ENCODE data around the gene OR6C68. TPM values are rescaled to one million over a fixed set of nuclear protein-coding genes. Genes with fewer than 3 reads are reported as not detected.

Gene OR6C68
- total and polyA plus RNA-seq, 2 donors (not counting 1 experiment from before 2014, with no cell fraction given) = not detected

DNA sequence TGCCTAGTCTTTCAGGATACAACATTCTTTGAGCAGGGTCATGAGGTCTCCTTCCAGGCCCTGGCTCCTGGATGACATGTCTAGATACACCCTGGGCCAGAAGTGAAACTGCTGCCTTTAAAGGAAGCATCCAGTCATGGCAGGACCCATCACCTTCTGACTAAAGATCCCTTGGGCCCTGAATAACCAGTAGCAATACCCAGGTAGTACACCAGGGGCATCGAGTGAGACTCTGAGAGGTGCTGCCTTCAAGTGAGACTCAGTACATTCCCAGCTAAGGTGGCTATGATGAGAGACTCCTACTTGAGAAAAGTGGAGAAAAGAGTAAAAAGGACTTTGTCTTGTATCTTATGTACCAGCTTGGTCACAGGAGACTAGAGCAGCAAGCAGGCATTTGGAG is 23.5 kb downstream of the OR6C68 start:
- H3K4me1 ChIP-seq (ENCODE audit: control insufficient read depth, extremely low read depth, insufficient read depth, low read length) = no peaks in the 10 kb centered on the region
- no peaks in the 10 kb centered on the region for H4K20me1 ChIP-seq (ENCODE audit: control insufficient read depth, extremely low read depth, insufficient read depth, low read length)
- DNase-seq (ENCODE audit: low read depth in 2 of 2) = no peak
- no peak overlapping the region for H3K9ac ChIP-seq (ENCODE audit: insufficient read depth, low read length)
- H3K27me3 ChIP-seq (ENCODE audit: control insufficient read depth, insufficient read depth, low read length) = no peaks in the 10 kb centered on the region
- H3K9me3 ChIP-seq (ENCODE audit: control insufficient read depth, insufficient read depth, low read depth, low read length) = no peaks in the 10 kb centered on the region
- no peak for TF ChIP-seq EZH2 (IDR thresholded peaks at IDR 0.05; ENCODE audit: low read length, missing control alignments)
- H2AFZ ChIP-seq (ENCODE audit: low read length) = no peak overlapping the region
- no peak overlapping the region for H3K27ac ChIP-seq (ENCODE audit: insufficient read depth, low read length)
- no peak overlapping the region for H3K4me3 ChIP-seq (replicated peaks in 1 of 4; ENCODE audit: control extremely low read depth in 1 of 4, insufficient read depth in 1 of 4, low read depth in 3 of 4, low read length in 4 of 4)
- H3K79me2 ChIP-seq (ENCODE audit: control insufficient read depth, insufficient read depth, low read length) = no peaks in the 10 kb centered on the region
- no peak overlapping the region for H3K4me2 ChIP-seq (ENCODE audit: extremely low read depth, insufficient read depth, low read length)
- no peaks in the 10 kb centered on the region for H3K36me3 ChIP-seq (ENCODE audit: control insufficient read depth, insufficient read depth, low read length)

GRCh38 chr12:55516391-55516790 is 24.2 kb downstream of the OR6C68 start:
- no peaks in the 10 kb centered on the region for H3K9me3 ChIP-seq (ENCODE audit: control insufficient read depth, insufficient read depth, low read depth, low read length)
- DNase-seq (ENCODE audit: low read depth in 2 of 2) = no peak
- H3K4me3 ChIP-seq (replicated peaks in 1 of 4; ENCODE audit: control extremely low read depth in 1 of 4, insufficient read depth in 1 of 4, low read depth in 3 of 4, low read length in 4 of 4) = no peak overlapping the region
- TF ChIP-seq, protein P1, sequence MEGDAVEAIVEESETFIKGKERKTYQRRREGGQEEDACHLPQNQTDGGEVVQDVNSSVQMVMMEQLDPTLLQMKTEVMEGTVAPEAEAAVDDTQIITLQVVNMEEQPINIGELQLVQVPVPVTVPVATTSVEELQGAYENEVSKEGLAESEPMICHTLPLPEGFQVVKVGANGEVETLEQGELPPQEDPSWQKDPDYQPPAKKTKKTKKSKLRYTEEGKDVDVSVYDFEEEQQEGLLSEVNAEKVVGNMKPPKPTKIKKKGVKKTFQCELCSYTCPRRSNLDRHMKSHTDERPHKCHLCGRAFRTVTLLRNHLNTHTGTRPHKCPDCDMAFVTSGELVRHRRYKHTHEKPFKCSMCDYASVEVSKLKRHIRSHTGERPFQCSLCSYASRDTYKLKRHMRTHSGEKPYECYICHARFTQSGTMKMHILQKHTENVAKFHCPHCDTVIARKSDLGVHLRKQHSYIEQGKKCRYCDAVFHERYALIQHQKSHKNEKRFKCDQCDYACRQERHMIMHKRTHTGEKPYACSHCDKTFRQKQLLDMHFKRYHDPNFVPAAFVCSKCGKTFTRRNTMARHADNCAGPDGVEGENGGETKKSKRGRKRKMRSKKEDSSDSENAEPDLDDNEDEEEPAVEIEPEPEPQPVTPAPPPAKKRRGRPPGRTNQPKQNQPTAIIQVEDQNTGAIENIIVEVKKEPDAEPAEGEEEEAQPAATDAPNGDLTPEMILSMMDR (conservative IDR thresholded peaks at IDR 0.05 in 1 of 2, IDR thresholded peaks at IDR 0.05 in 1 of 2; ENCODE audit: low read depth in 1 of 2, low read length in 2 of 2) = no peak
- TF ChIP-seq EZH2 (IDR thresholded peaks at IDR 0.05; ENCODE audit: low read length, missing control alignments) = no peak
- no peaks in the 10 kb centered on the region for H3K36me3 ChIP-seq (ENCODE audit: control insufficient read depth, insufficient read depth, low read length)
- H3K9ac ChIP-seq (ENCODE audit: insufficient read depth, low read length) = no peak overlapping the region
- H3K27ac ChIP-seq (ENCODE audit: insufficient read depth, low read length) = no peak overlapping the region
- no peaks in the 10 kb centered on the region for H4K20me1 ChIP-seq (ENCODE audit: control insufficient read depth, extremely low read depth, insufficient read depth, low read length)
- no peak overlapping the region for H2AFZ ChIP-seq (ENCODE audit: low read length)
- H3K4me2 ChIP-seq (ENCODE audit: extremely low read depth, insufficient read depth, low read length) = no peak overlapping the region
- no peaks in the 10 kb centered on the region for H3K27me3 ChIP-seq (ENCODE audit: control insufficient read depth, insufficient read depth, low read length)
- no peaks in the 10 kb centered on the region for H3K4me1 ChIP-seq (ENCODE audit: control insufficient read depth, extremely low read depth, insufficient read depth, low read length)
- H3K79me2 ChIP-seq (ENCODE audit: control insufficient read depth, insufficient read depth, low read length) = no peaks in the 10 kb centered on the region

Other genes starting within 250 kb of the OR6C68 start
- gene OR6C74, start 247.8 kb upstream of the OR6C68 start, total RNA-seq = not detected in 2 replicates
- not detected in 2 replicates for gene OR6C74, start 247.8 kb upstream of the OR6C68 start, polyA plus RNA-seq
- not detected in 2 replicates for gene OR6C6, start 195.8 kb upstream of the OR6C68 start, total RNA-seq
- gene OR6C6, start 195.8 kb upstream of the OR6C68 start, polyA plus RNA-seq = not detected in 2 replicates
- not detected in 2 replicates for gene OR6C1, start 178.0 kb upstream of the OR6C68 start, total RNA-seq
- not detected in 2 replicates for gene OR6C1, start 178.0 kb upstream of the OR6C68 start, polyA plus RNA-seq
- gene OR6C3, start 161.6 kb upstream of the OR6C68 start, total RNA-seq = not detected in 2 replicates
- not detected in 2 replicates for gene OR6C3, start 161.6 kb upstream of the OR6C68 start, polyA plus RNA-seq
- gene OR6C75, start 129.4 kb upstream of the OR6C68 start, total RNA-seq = not detected in 2 replicates
- not detected in 2 replicates for gene OR6C75, start 129.4 kb upstream of the OR6C68 start, polyA plus RNA-seq
- gene OR6C65, start 91.8 kb upstream of the OR6C68 start, total RNA-seq = not detected in 2 replicates
- gene OR6C65, start 91.8 kb upstream of the OR6C68 start, polyA plus RNA-seq = not detected in 2 replicates
- gene OR6C76, start 66.1 kb upstream of the OR6C68 start, total RNA-seq = not detected in 2 replicates
- gene OR6C76, start 66.1 kb upstream of the OR6C68 start, polyA plus RNA-seq = not detected in 2 replicates
- gene OR6C2, start 48.3 kb upstream of the OR6C68 start, total RNA-seq = not detected in 2 replicates
- not detected in 2 replicates for gene OR6C2, start 48.3 kb upstream of the OR6C68 start, polyA plus RNA-seq
- not detected in 2 replicates for gene OR6C70, start 22.2 kb upstream of the OR6C68 start, total RNA-seq
- gene OR6C70, start 22.2 kb upstream of the OR6C68 start, polyA plus RNA-seq = not detected in 2 replicates
- gene OR6C4, start 57.2 kb downstream of the OR6C68 start, total RNA-seq = under 0.01 TPM in 1 of 2 replicates, not detected in the other
- gene OR6C4, start 57.2 kb downstream of the OR6C68 start, polyA plus RNA-seq = not detected in 2 replicates
- not detected in 2 replicates for gene OR2AP1, start 80.1 kb downstream of the OR6C68 start, total RNA-seq
- not detected in 2 replicates for gene OR2AP1, start 80.1 kb downstream of the OR6C68 start, polyA plus RNA-seq
- gene OR10P1, start 144.5 kb downstream of the OR6C68 start, total RNA-seq = not detected in 2 replicates
- not detected in 2 replicates for gene OR10P1, start 144.5 kb downstream of the OR6C68 start, polyA plus RNA-seq
- 40.3 and 130 TPM in 2 replicates for gene ITGA7, start 215.5 kb downstream of the OR6C68 start, total RNA-seq
- gene ITGA7, start 215.5 kb downstream of the OR6C68 start, polyA plus RNA-seq = 42.7 and 46.4 TPM in 2 replicates
- gene BLOC1S1, start 223.7 kb downstream of the OR6C68 start, total RNA-seq = 90.9 and 103 TPM in 2 replicates
- 163 and 240 TPM in 2 replicates for gene BLOC1S1, start 223.7 kb downstream of the OR6C68 start, polyA plus RNA-seq
- gene RDH5, start 228.0 kb downstream of the OR6C68 start, total RNA-seq = 12.1 and 49.2 TPM in 2 replicates
- 11.1 and 16.7 TPM in 2 replicates for gene RDH5, start 228.0 kb downstream of the OR6C68 start, polyA plus RNA-seq
- 3,001 and 3,424 TPM in 2 replicates for gene CD63, start 236.6 kb downstream of the OR6C68 start, total RNA-seq
- gene CD63, start 236.6 kb downstream of the OR6C68 start, polyA plus RNA-seq = 2,890 and 3,456 TPM in 2 replicates

Data from fibroblast of lung (primary cell).